Activated T-cell treated with anti-CD3 and anti-CD28 coated beads, Interleukin-2, amount 50 U/mL, for 72 hours (primary cell): ENCODE data around the gene TCEAL3. TPM values are rescaled to one million over a fixed set of nuclear protein-coding genes. Genes with fewer than 3 reads are reported as not detected.
A peak's percentile ranks its signal among the peaks of the same experiment; 100 is the strongest.
"Not testable (repeated sequence)": the region's sequence is repeated elsewhere in the genome, so short reads cannot be mapped to it uniquely, and the experiment has no call there.

Experiments used
- ATAC-seq, 2 donors: fragments of 150-1000 bp; cut with Tn5 transposase; replicated peaks in 1 of 2; 2 replicates each; pipeline ENCODE4 v1.10.0; 2021; ENCODE audit warnings: moderate library complexity in 2 of 2, mild to moderate bottlenecking in 1 of 2
- DNase-seq, 2 donors: peaks; one replicate each; pipeline ENCODE4 v3.0.0; 2021 to 2022; ENCODE audit warnings: mixed read lengths in 1 of 2
- H3K27ac Mint-ChIP-seq: one replicate; pipeline ENCODE4 v1.8.0; 2022; ENCODE audit warnings: mild to moderate bottlenecking, moderate library complexity, mixed read lengths
- H3K27me3 Mint-ChIP-seq: one replicate; pipeline ENCODE4 v1.8.0; 2022; ENCODE audit warnings: low read depth, mixed read lengths
- H3K36me3 Mint-ChIP-seq, 2 donors: one replicate each; pipeline ENCODE4 v1.8.0; 2022; ENCODE audit warnings: mixed read lengths in 2 of 2, mild to moderate bottlenecking in 1 of 2; ENCODE audit not compliant: insufficient read depth in 2 of 2
- H3K4me1 Mint-ChIP-seq: one replicate; pipeline ENCODE4 v1.8.0; 2022; ENCODE audit warnings: low read depth, mixed read lengths
- H3K4me3 Mint-ChIP-seq, 2 donors: one replicate each; pipeline ENCODE4 v1.8.0; 2022; ENCODE audit warnings: mild to moderate bottlenecking in 2 of 2, mixed read lengths in 2 of 2, moderate library complexity in 2 of 2
- H3K9me3 Mint-ChIP-seq, 2 donors: one replicate each; pipeline ENCODE4 v1.8.0; 2022; ENCODE audit warnings: mixed read lengths in 2 of 2
- total RNA-seq, 2 donors: library from RNA; stranded (reverse); gene quantifications; one replicate each; pipeline ENCODE4 v1.2.3, GENCODE V29; 2022

The TCEAL3 gene
- total RNA-seq, 2 donors from 2014 or later: 5.9 to 6.5 TPM

GRCh38 chrX:103630171-103630511, 22.4 kb downstream of the TCEAL3 start:
- Mint-ChIP-seq H3K9me3 (no peaks in the 10 kb centered on the region), H3K4me1 (peaks cover 7% of the 10 kb centered on the region), H3K27ac (no peak overlapping the region), H3K4me3 (peak overlapping the region; percentile 90 to 92), H3K27me3 (peaks cover 14% of the 10 kb centered on the region), H3K36me3 (no peaks in the 10 kb centered on the region)
- ATAC-seq (no peak), DNase-seq (no peak)

DNA sequence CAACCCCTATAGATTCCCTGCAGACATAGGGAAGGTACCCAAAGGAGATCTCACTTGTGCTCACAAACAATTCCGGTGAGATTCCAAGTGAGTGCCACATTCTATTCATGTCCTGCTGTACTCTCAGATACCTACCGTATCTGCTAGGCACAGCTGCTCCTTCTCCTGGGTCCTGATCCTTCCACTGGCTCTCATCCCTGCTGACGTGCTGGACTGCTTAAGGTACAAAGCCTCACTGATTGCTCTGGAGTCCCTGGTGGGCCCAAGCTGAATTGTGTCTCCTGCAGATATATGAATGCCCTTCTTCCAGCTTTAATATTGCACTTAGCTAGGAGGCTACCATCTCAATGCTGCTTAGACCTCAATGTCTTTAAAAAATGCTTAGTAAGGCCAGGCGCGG, 23.4 kb downstream of the TCEAL3 start:
- no peak for ATAC-seq
- Mint-ChIP-seq H3K27me3 (peaks cover 14% of the 10 kb centered on the region), H3K36me3 (no peaks in the 10 kb centered on the region), H3K27ac (no peak overlapping the region), H3K4me1 (peaks cover 7% of the 10 kb centered on the region), H3K9me3 (no peaks in the 10 kb centered on the region), H3K4me3 (no peak overlapping the region)
- DNase-seq: no peak

- DNase-seq: no peak
- no peaks in the 10 kb centered on the region for H3K27me3 Mint-ChIP-seq
- H3K9me3 Mint-ChIP-seq: no peaks in the 10 kb centered on the region
- ATAC-seq: no peak
- H3K4me3 Mint-ChIP-seq: no peak overlapping the region
- H3K27ac Mint-ChIP-seq: no peak overlapping the region
- no peaks in the 10 kb centered on the region for H3K4me1 Mint-ChIP-seq
- no peaks in the 10 kb centered on the region for H3K36me3 Mint-ChIP-seq
Observed at GRCh38 chrX:103635436-103635835, 27.7 kb downstream of the TCEAL3 start.

GRCh38 chrX:103637604-103638338, 30.0 kb downstream of the TCEAL3 start:
- ATAC-seq (peak in 1 of 2 donors; percentile 36), DNase-seq (no peak)
- Mint-ChIP-seq H3K27me3 (peaks cover 12% of the 10 kb centered on the region), H3K36me3 (no peaks in the 10 kb centered on the region), H3K27ac (no peak overlapping the region), H3K4me1 (no peaks in the 10 kb centered on the region), H3K4me3 (no peak overlapping the region), H3K9me3 (no peaks in the 10 kb centered on the region)

GRCh38 chrX:103638479-103639346, 30.9 kb downstream of the TCEAL3 start:
- not testable (repeated sequence) for H3K4me3 Mint-ChIP-seq, H3K27ac Mint-ChIP-seq, H3K36me3 Mint-ChIP-seq, DNase-seq, ATAC-seq, H3K9me3 Mint-ChIP-seq, H3K4me1 Mint-ChIP-seq
- peaks cover 12% of the 10 kb centered on the region for H3K27me3 Mint-ChIP-seq

GRCh38 chrX:103640401-103641155, 32.8 kb downstream of the TCEAL3 start:
- no peaks in the 10 kb centered on the region for H3K4me1 Mint-ChIP-seq
- H3K27ac Mint-ChIP-seq: no peak overlapping the region
- no peaks in the 10 kb centered on the region for H3K36me3 Mint-ChIP-seq
- no peak for DNase-seq
- no peaks in the 10 kb centered on the region for H3K9me3 Mint-ChIP-seq
- H3K27me3 Mint-ChIP-seq: peaks cover 23% of the 10 kb centered on the region
- no peak overlapping the region for H3K4me3 Mint-ChIP-seq
- ATAC-seq: no peak

GRCh38 chrX:103644125-103644524, 36.4 kb downstream of the TCEAL3 start:
- Mint-ChIP-seq H3K4me3 (no peak overlapping the region), H3K36me3 (no peaks in the 10 kb centered on the region), H3K9me3 (no peaks in the 10 kb centered on the region), H3K27ac (no peak overlapping the region), H3K4me1 (no peaks in the 10 kb centered on the region), H3K27me3 (peaks cover 39% of the 10 kb centered on the region)
- DNase-seq: no peak
- ATAC-seq: no peak

DNA sequence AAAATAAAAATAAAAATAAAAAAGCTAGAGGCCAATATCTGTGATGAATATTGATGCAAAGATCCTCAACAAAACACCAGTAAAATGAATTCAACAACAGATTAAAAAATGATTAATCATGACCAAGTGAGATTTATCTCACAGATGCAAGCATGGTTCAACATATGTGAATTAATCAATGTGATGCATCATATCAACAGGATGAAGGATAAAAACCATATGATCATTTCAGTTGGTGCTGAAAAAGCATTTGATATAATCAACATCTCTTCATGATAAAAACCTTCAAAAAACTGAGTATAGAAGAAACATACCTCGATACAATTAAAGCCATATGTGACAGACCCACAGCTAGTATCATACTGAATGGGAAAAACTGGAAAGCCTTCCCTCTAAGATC, 39.9 kb downstream of the TCEAL3 start:
- Mint-ChIP-seq H3K4me3 (no peak overlapping the region), H3K27ac (no peak overlapping the region)
- ATAC-seq: no peak

GRCh38 chrX:103651151-103651773, 43.5 kb downstream of the TCEAL3 start:
- Mint-ChIP-seq H3K9me3 (peaks cover 0 to 4% of the 10 kb centered on the region in 2 donors), H3K27ac (no peak overlapping the region), H3K4me3 (no peak overlapping the region), H3K4me1 (no peaks in the 10 kb centered on the region), H3K27me3 (peaks cover 21% of the 10 kb centered on the region), H3K36me3 (peaks cover 1 to 7% of the 10 kb centered on the region in 2 donors)
- ATAC-seq (no peak), DNase-seq (no peak)

More for the DNA sequence above, 39.9 kb downstream of the TCEAL3 start:
- Mint-ChIP-seq H3K4me1 (no peaks in the 10 kb centered on the region), H3K27me3 (peaks cover 39% of the 10 kb centered on the region), H3K36me3 (no peaks in the 10 kb centered on the region), H3K9me3 (no peaks in the 10 kb centered on the region)
- no peak for DNase-seq

- DNase-seq, H3K36me3 Mint-ChIP-seq, ATAC-seq, H3K9me3 Mint-ChIP-seq, H3K4me3 Mint-ChIP-seq, H3K4me1 Mint-ChIP-seq, H3K27ac Mint-ChIP-seq: not testable (repeated sequence)
- peaks cover 31% of the 10 kb centered on the region for H3K27me3 Mint-ChIP-seq
Observed at GRCh38 chrX:103655230-103656000, 47.7 kb downstream of the TCEAL3 start.

GRCh38 chrX:103656617-103657016, 48.9 kb downstream of the TCEAL3 start:
- Mint-ChIP-seq H3K9me3 (peaks cover 4% of the 10 kb centered on the region in 2 donors), H3K4me3 (no peak overlapping the region), H3K4me1 (peaks cover 5% of the 10 kb centered on the region), H3K27me3 (peaks cover 32% of the 10 kb centered on the region), H3K27ac (no peak overlapping the region), H3K36me3 (peaks cover 4 to 7% of the 10 kb centered on the region in 2 donors)
- DNase-seq: no peak
- ATAC-seq: no peak

DNA sequence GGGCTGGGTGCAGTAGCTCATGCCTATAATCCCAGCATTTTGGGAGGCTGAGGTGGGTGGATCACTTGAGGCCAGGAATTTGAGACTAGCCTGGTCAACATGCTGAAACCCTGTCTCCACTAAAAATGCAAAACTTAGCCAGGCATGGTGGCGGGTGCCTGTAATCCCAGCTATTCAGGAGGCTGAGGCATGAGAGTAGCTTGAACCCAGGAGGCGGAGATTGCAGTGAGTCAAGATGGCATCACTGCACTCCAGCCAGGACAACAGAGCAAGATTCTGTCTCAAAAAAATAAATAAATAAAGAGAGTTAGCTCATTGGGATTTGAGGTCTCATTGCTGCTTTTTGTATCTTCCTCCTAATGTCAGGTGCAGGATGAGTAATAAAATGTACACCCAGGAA, 49.3 kb downstream of the TCEAL3 start:
- ATAC-seq, H3K36me3 Mint-ChIP-seq, H3K4me3 Mint-ChIP-seq, DNase-seq, H3K27ac Mint-ChIP-seq, H3K9me3 Mint-ChIP-seq, H3K4me1 Mint-ChIP-seq: not testable (repeated sequence)
- H3K27me3 Mint-ChIP-seq: peaks cover 32% of the 10 kb centered on the region
